Body of pancreas (tissue), 4 donors: ENCODE data around the gene MCRS1. TPM values are rescaled to one million over a fixed set of nuclear protein-coding genes. Genes with fewer than 3 reads are reported as not detected.

Experiments
- ATAC-seq: fragments of 150-250 bp; one replicate; pipeline ENCODE4 v1.9.1; 2016
- DNase-seq, 4 donors: peaks; one replicate each; pipeline ENCODE4 v3.0.0-alpha.2; 2019
- H3K27ac ChIP-seq, 4 donors: fragments of 200-600 bp; sonication (generic); 1 replicate in 3 of 4; 2 replicates in 1 of 4; pipeline versions ENCODE4 v1.5.1 to v1.6.1; 2016 to 2019; ENCODE audit warnings: mild to moderate bottlenecking in 1 of 4, mixed read lengths in 1 of 4, moderate library complexity in 1 of 4
- H3K27me3 ChIP-seq, 2 donors: fragments of 200-600 bp; sonication (generic); one replicate each; pipeline ENCODE4 v1.6.0; 2016; ENCODE audit warnings: mild to moderate bottlenecking in 1 of 2
- H3K36me3 ChIP-seq, 2 donors: fragments of 200-600 bp; sonication (generic); replicated peaks in 1 of 2; 2 replicates each; pipeline ENCODE4 v1.5.1; 2016; ENCODE audit warnings: low read depth in 2 of 2; ENCODE audit not compliant: insufficient read depth in 1 of 2
- H3K4me1 ChIP-seq: fragments of 200-600 bp; sonication (generic); one replicate; pipeline ENCODE4 v1.6.0; 2016
- H3K4me3 ChIP-seq, 2 donors: fragments of 200-600 bp; sonication (generic); 1 replicate in 1 of 2; 2 replicates in 1 of 2; pipeline ENCODE4 v1.5.1; 2016 to 2019
- H3K9me3 ChIP-seq, 3 donors: fragments of 200-600 bp; sonication (generic); 1 replicate in 2 of 3; 2 replicates in 1 of 3; pipeline ENCODE4 v1.5.1; 2016
- POLR2A ChIP-seq, 3 donors: fragments of 450-650 bp; IDR thresholded peaks; one replicate each; pipeline ENCODE4 v1.6.1; 2016; ENCODE audit warnings: antibody characterized with exemption in 3 of 3, mild to moderate bottlenecking in 2 of 3
- WGBS, 2 donors: methylation state at CpG; one replicate each; pipeline ENCODE4 v1.1.5; 2017; 5-methylcytosine and 5-hydroxymethylcytosine counted together
- intact Hi-C: fragments of 100-400 bp; cut with DNase I; formaldehyde crosslinking; loops from one replicate; pipeline ENCODE4 v1.15.1; 2023
- total RNA-seq, 2 donors: library from RNA; depleted of rRNA; stranded (reverse); fragments of >200 nt; gene quantifications; one replicate each; pipeline ENCODE4 v1.1.0, GENCODE V29; 2016
- TF ChIP-seq, protein P1 (sequence below), 7 experiments: fragments of 450-650 bp in 4 of 7; fragments of 200-600 bp in 3 of 7; sonication (generic) in 3 of 7; IDR thresholded peaks; one replicate each; pipeline ENCODE4 v1.5.1; 2016 to 2019; ENCODE audit warnings: antibody characterized with exemption in 7 of 7

The MCRS1 gene
- total RNA-seq, 2 donors from 2014 or later, result 34.2 to 49.8 TPM

DNA sequence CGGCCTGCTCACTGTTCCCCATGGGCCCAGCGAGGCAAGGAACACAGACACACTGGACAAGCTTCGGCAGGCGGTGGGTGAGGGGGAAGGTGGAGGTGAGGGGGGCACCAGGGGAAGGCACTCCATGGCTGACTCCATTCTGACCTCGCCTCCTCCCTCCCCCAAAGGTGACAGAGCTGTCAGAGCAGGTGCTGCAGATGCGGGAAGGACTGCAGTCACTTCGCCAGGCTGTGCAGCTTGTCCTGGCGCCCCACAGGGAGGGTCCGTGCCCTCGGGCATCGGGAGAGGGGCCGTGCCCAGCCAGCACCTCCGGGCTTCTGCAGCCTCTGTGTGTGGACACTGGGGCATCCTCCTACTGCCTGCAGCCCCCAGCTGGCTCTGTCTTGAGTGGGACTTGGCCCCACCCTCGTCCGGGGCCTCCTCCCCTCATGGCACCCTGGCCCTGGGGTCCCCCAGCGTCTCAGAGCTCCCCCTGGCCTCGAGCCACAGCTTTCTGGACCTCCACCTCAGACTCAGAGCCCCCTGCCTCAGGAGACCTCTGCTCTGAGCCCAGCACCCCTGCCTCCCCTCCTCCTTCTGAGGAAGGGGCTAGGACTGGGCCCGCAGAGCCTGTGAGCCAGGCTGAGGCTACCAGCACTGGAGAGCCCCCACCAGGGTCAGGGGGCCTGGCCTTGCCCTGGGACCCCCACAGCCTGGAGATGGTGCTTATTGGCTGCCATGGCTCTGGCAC lies 10.6 kb downstream of the MCRS1 start:
- 80 to 81% methylated on average over 7 to 17 of the region's 18 CpGs for WGBS, 2 donors
- H3K36me3 ChIP-seq, result peaks cover 21 to 25% of the 10 kb centered on the region in 2 donors
- intact Hi-C loops, result no loop called here
- peaks cover 4% of the 10 kb centered on the region for H3K4me1 ChIP-seq
- ATAC-seq, result no peak
- H3K4me3 ChIP-seq, result no peak overlapping the region
- TF ChIP-seq, protein P1, sequence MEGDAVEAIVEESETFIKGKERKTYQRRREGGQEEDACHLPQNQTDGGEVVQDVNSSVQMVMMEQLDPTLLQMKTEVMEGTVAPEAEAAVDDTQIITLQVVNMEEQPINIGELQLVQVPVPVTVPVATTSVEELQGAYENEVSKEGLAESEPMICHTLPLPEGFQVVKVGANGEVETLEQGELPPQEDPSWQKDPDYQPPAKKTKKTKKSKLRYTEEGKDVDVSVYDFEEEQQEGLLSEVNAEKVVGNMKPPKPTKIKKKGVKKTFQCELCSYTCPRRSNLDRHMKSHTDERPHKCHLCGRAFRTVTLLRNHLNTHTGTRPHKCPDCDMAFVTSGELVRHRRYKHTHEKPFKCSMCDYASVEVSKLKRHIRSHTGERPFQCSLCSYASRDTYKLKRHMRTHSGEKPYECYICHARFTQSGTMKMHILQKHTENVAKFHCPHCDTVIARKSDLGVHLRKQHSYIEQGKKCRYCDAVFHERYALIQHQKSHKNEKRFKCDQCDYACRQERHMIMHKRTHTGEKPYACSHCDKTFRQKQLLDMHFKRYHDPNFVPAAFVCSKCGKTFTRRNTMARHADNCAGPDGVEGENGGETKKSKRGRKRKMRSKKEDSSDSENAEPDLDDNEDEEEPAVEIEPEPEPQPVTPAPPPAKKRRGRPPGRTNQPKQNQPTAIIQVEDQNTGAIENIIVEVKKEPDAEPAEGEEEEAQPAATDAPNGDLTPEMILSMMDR (IDR thresholded peaks at IDR 0.05), result no peak
- TF ChIP-seq POLR2A (IDR thresholded peaks at IDR 0.05), result no peak
- no peaks in the 10 kb centered on the region for H3K9me3 ChIP-seq
- no peaks in the 10 kb centered on the region for H3K27me3 ChIP-seq
- H3K27ac ChIP-seq, result no peak overlapping the region
- no peak for DNase-seq

DNA sequence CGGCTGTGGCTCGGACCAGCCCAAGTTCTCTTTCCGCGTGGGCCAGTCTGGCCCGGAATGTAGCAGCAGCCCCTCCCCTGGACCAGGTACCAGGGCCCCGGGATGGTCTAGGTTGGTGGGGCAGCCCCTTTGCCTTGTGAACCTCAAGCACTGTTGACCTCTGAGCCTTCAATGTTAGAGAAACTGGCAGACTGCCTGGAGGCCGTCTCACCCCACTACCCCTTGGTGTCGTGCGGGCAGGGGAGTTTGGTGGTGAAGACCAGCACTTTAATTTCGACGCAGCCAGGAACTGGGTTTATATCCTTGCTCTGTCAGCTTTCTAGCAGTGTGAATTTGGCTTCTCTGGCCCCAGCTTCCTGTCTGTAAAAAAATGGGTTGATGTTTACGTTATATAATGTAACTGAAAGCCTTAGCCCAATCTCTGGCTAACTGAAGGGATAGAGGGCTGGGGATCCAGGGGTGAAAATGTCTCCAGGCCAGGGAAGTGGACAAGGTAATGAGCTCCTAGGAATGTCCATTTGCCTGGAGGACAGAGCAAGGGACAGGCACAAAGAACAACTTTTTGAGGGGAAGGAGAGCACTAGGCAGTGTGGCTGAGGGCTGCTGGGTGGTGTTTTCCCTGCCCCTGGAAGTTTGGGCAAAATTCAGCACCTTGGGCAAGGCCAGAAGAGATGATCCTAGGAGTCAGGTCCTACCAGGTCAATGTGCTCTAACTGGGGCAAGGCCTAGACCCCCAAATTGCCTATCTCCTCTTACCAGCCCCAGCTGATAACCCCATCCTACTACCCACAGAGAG lies 11.4 kb downstream of the MCRS1 start:
- intact Hi-C loops, result no loop called here
- no peak overlapping the region for H3K27ac ChIP-seq
- H3K27me3 ChIP-seq, result no peaks in the 10 kb centered on the region
- no peak overlapping the region for H3K4me3 ChIP-seq
- WGBS, 2 donors, result 78 to 92% methylated on average over 8 to 12 of the region's 12 CpGs
- TF ChIP-seq, protein P1 (IDR thresholded peaks at IDR 0.05), result no peak
- H3K4me1 ChIP-seq, result peaks cover 12% of the 10 kb centered on the region
- no peaks in the 10 kb centered on the region for H3K9me3 ChIP-seq
- DNase-seq (no peak), ATAC-seq (no peak)
- H3K36me3 ChIP-seq, result peaks cover 18 to 19% of the 10 kb centered on the region in 2 donors

- Histone ChIP-seq H3K27ac (no peak overlapping the region), H3K27me3 (no peaks in the 10 kb centered on the region), H3K4me3 (no peak overlapping the region), H3K4me1 (peaks cover 20% of the 10 kb centered on the region), H3K36me3 (peaks cover 16 to 18% of the 10 kb centered on the region in 2 donors), H3K9me3 (no peaks in the 10 kb centered on the region)
- intact Hi-C loops, result no loop called here
- DNase-seq (no peak), ATAC-seq (no peak)
- WGBS, 2 donors, result 80 to 93% methylated on average over 5 to 18 of the region's 18 CpGs
- no peak for TF ChIP-seq POLR2A (IDR thresholded peaks at IDR 0.05)
- TF ChIP-seq, protein P1 (IDR thresholded peaks at IDR 0.05), result no peak
Measured at GRCh38 chr12:49555631-49556390, 12.1 kb downstream of the MCRS1 start.

GRCh38 chr12:49554266-49554665 lies 13.7 kb downstream of the MCRS1 start:
- H3K27ac ChIP-seq, result no peak overlapping the region
- intact Hi-C loops, result no loop called here
- no peaks in the 10 kb centered on the region for H3K27me3 ChIP-seq
- peaks cover 10 to 17% of the 10 kb centered on the region in 2 donors for H3K36me3 ChIP-seq
- TF ChIP-seq POLR2A (IDR thresholded peaks at IDR 0.05), result no peak
- TF ChIP-seq, protein P1 (IDR thresholded peaks at IDR 0.05), result no peak
- H3K4me3 ChIP-seq, result no peak overlapping the region
- no peaks in the 10 kb centered on the region for H3K9me3 ChIP-seq
- H3K4me1 ChIP-seq, result peaks cover 28% of the 10 kb centered on the region
- DNase-seq (no peak), ATAC-seq (no peak)
- WGBS, 2 donors, result 72 to 74% methylated on average over 12 to 15 of the region's 15 CpGs
